H1 (cell line): ENCODE measurements around the gene ARAP3. TPM values are rescaled to one million over a fixed set of nuclear protein-coding genes. Genes with fewer than 3 reads are reported as not detected.

Experiments used
- CTCF ChIA-PET: fragments of 300-600 bp; sonication (Branson Sonifier 250); formaldehyde crosslinking; loops from one replicate; lab custom pipeline; 2021; ENCODE audit not compliant: partially characterized antibody; lab: Charles Lee
- POLR2A ChIA-PET: fragments of 300-600 bp; sonication (Branson Sonifier 250); formaldehyde crosslinking; loops from one replicate; lab custom pipeline; 2021; ENCODE audit warnings: inconsistent platforms; ENCODE audit not compliant: partially characterized antibody; lab: Charles Lee
- DNase-seq, 2 experiments: peaks; one replicate each; pipeline versions ENCODE4 v3.0.0 to v3.0.0-alpha.2; 2010 to 2022; ENCODE audit warnings: low spot score in 2 of 2, low read depth in 1 of 2, mixed read lengths in 1 of 2
- FAIRE-seq: peaks from 2 replicates; lab custom pipeline; 2011; peaks lifted over from hg19 to GRCh38; lab: Jason Lieb, UNC
- H2AFZ ChIP-seq: 2 replicates; pipeline ENCODE4 v1.8.1; 2012; ENCODE audit warnings: low read length, inconsistent platforms
- H2AK5ac ChIP-seq: 2 replicates; pipeline ENCODE4 v1.6.1; 2013; ENCODE audit warnings: low read depth, low read length
- H2BK120ac ChIP-seq: replicated peaks from 2 replicates; pipeline ENCODE3; 2013; ENCODE audit warnings: low read depth, low read length, inconsistent platforms
- H2BK12ac ChIP-seq: 2 replicates; pipeline ENCODE4 v1.6.1; 2013; ENCODE audit warnings: low read depth, low read length
- H2BK15ac ChIP-seq: 2 replicates; pipeline ENCODE4 v1.6.1; 2013; ENCODE audit warnings: low read length
- H2BK20ac ChIP-seq: 2 replicates; pipeline ENCODE4 v1.6.1; 2013; ENCODE audit warnings: low read length
- H2BK5ac ChIP-seq: 2 replicates; pipeline ENCODE4 v1.6.1; 2013; ENCODE audit warnings: low read depth, low read length
- H3K14ac ChIP-seq: 2 replicates; pipeline ENCODE4 v1.6.1; 2013; ENCODE audit warnings: inconsistent platforms; ENCODE audit not compliant: insufficient read length
- H3K18ac ChIP-seq: 2 replicates; pipeline ENCODE4 v1.6.1; 2013; ENCODE audit warnings: low read length; ENCODE audit errors: extremely low read depth
- H3K23ac ChIP-seq: 2 replicates; pipeline ENCODE4 v1.6.1; 2013; ENCODE audit warnings: inconsistent platforms; ENCODE audit not compliant: insufficient read length
- H3K23me2 ChIP-seq: 2 replicates; pipeline ENCODE4 v1.6.1; 2013; ENCODE audit warnings: low read depth, low read length
- H3K27ac ChIP-seq: 2 replicates; pipeline ENCODE4 v1.6.1; 2011; ENCODE audit warnings: low read depth, low read length, inconsistent platforms
- H3K27me3 ChIP-seq, 4 experiments: replicated peaks in 1 of 4; 1 replicate in 1 of 4; 2 replicates in 3 of 4; pipeline versions ENCODE4 v1.6.1 to v1.8.1; 2011 to 2013; ENCODE audit warnings: low read length in 3 of 4, mild to moderate bottlenecking in 3 of 4, inconsistent platforms in 2 of 4, mixed read lengths in 2 of 4, moderate library complexity in 1 of 4; ENCODE audit not compliant: control insufficient read depth in 3 of 4, insufficient read depth in 3 of 4; ENCODE audit errors: extremely low read depth in 1 of 4
- H3K36me3 ChIP-seq, 4 experiments: 2 replicates each; pipeline versions ENCODE4 v1.6.1 to v1.8.1; 2011 to 2013; ENCODE audit warnings: mild to moderate bottlenecking in 4 of 4, low read length in 3 of 4, moderate library complexity in 2 of 4, control low read depth in 1 of 4, inconsistent platforms in 1 of 4; ENCODE audit not compliant: insufficient read depth in 4 of 4, control insufficient read depth in 2 of 4
- H3K4ac ChIP-seq: replicated peaks from 2 replicates; pipeline ENCODE3; 2013; ENCODE audit warnings: low read length, low read depth, mixed read lengths, inconsistent platforms; ENCODE audit not compliant: insufficient read length
- H3K4me1 ChIP-seq, 4 experiments: replicated peaks in 1 of 4; 1 replicate in 1 of 4; 2 replicates in 3 of 4; pipeline versions ENCODE4 v1.6.1 to v1.8.1; 2011 to 2013; ENCODE audit warnings: low read length in 3 of 4, inconsistent platforms in 2 of 4, mixed read lengths in 1 of 4; ENCODE audit not compliant: insufficient read depth in 4 of 4, control insufficient read depth in 3 of 4
- H3K4me2 ChIP-seq, 2 experiments: 2 replicates each; pipeline versions ENCODE4 v1.6.1 to v1.8.1; 2011 to 2013; ENCODE audit warnings: low read depth in 2 of 2, low read length in 2 of 2, control low read depth in 1 of 2, inconsistent platforms in 1 of 2, mild to moderate bottlenecking in 1 of 2; ENCODE audit not compliant: insufficient read depth in 1 of 2
- H3K4me3 ChIP-seq, 4 experiments: fragments of 200-600, 300-600 bp in 1 of 4; sonication (generic), shearing (Covaris generic), sonication (Bioruptor Twin) in 1 of 4; 2 replicates each; pipeline versions ENCODE4 v1.5.1 to v1.8.1; 2011 to 2016; ENCODE audit warnings: low read length in 4 of 4, low read depth in 3 of 4, control low read depth in 2 of 4, inconsistent platforms in 2 of 4, mild to moderate bottlenecking in 2 of 4, mixed read lengths in 1 of 4, moderate library complexity in 1 of 4; ENCODE audit not compliant: insufficient read depth in 2 of 4; ENCODE audit errors: extremely low read depth in 1 of 4
- H3K56ac ChIP-seq: replicated peaks from 2 replicates; pipeline ENCODE3; 2013; ENCODE audit warnings: low read depth, mild to moderate bottlenecking, mixed read lengths, low read length, inconsistent platforms; ENCODE audit not compliant: insufficient read length
- H3K79me1 ChIP-seq: 2 replicates; pipeline ENCODE4 v1.6.1; 2013; ENCODE audit warnings: low read depth, low read length, control low read depth
- H3K79me2 ChIP-seq, 2 experiments: 2 replicates each; pipeline versions ENCODE4 v1.6.1 to v1.8.1; 2012 to 2013; ENCODE audit warnings: low read length in 2 of 2, mild to moderate bottlenecking in 2 of 2, inconsistent platforms in 1 of 2; ENCODE audit not compliant: insufficient read depth in 2 of 2, control insufficient read depth in 1 of 2
- H3K9ac ChIP-seq, 4 experiments: replicated peaks in 1 of 4; 1 replicate in 1 of 4; 2 replicates in 3 of 4; pipeline versions ENCODE4 v1.6.1 to v1.8.1; 2011 to 2013; ENCODE audit warnings: low read depth in 3 of 4, low read length in 3 of 4, control low read depth in 2 of 4, mild to moderate bottlenecking in 2 of 4, moderate library complexity in 2 of 4, inconsistent platforms in 1 of 4; ENCODE audit errors: extremely low read depth in 1 of 4
- H3K9me3 ChIP-seq, 2 experiments: 2 replicates each; pipeline versions ENCODE4 v1.6.1 to v1.8.1; 2012 to 2013; ENCODE audit warnings: mild to moderate bottlenecking in 2 of 2, moderate library complexity in 2 of 2, control low read depth in 1 of 2, inconsistent platforms in 1 of 2, low read depth in 1 of 2, low read length in 1 of 2, mixed read lengths in 1 of 2; ENCODE audit not compliant: insufficient read depth in 2 of 2
- H4K20me1 ChIP-seq, 2 experiments: replicated peaks in 1 of 2; 2 replicates each; pipeline versions ENCODE3 to v1.8.1; 2011 to 2013; ENCODE audit warnings: inconsistent platforms in 2 of 2, low read length in 2 of 2, mild to moderate bottlenecking in 1 of 2; ENCODE audit not compliant: insufficient read depth in 2 of 2, control insufficient read depth in 1 of 2
- H4K5ac ChIP-seq: 2 replicates; pipeline ENCODE4 v1.6.1; 2013; ENCODE audit warnings: low read length, low read depth, mixed read lengths, inconsistent platforms; ENCODE audit not compliant: insufficient read length
- H4K8ac ChIP-seq: 2 replicates; pipeline ENCODE4 v1.8.0; 2013; ENCODE audit warnings: mild to moderate bottlenecking, moderate library complexity, low read length, inconsistent platforms; ENCODE audit not compliant: insufficient read depth; ENCODE audit errors: extremely low read depth
- H4K91ac ChIP-seq: replicated peaks from 2 replicates; pipeline ENCODE3; 2013; ENCODE audit warnings: low read length, mixed read lengths, inconsistent platforms; ENCODE audit not compliant: insufficient read length
- WGBS, 2 experiments: shearing (Covaris generic) in 1 of 2; methylation state at CpG; one replicate each; pipeline versions ENCODE4 v1.1.6 to v1.1.7; 2013 to 2015; ENCODE audit warnings: low lambda C conversion rate in 2 of 2, mixed read lengths in 2 of 2, inconsistent platforms in 1 of 2, low coverage in 1 of 2, missing lambda C conversion rate in 1 of 2; ENCODE audit not compliant: insufficient replicate concordance in 2 of 2, insufficient coverage in 1 of 2, insufficient read length in 1 of 2; ENCODE audit errors: extremely low coverage in 1 of 2, missing lambda C conversion rate in 1 of 2; 5-methylcytosine and 5-hydroxymethylcytosine counted together
- polyA plus RNA-seq, 7 experiments: library from polyadenylated mRNA; depleted of rRNA in 3 of 7; stranded (reverse) in 5 of 7; unstranded in 2 of 7; fragments of >200 nt in 5 of 7; fragments of 200-250 nt in 2 of 7; gene quantifications; 1 replicate in 5 of 7; 2 replicates in 1 of 7; 4 replicates in 1 of 7; pipeline versions ENCODE4 v1.2.1 to v1.2.3, GENCODE V29; 2011 to 2013; ENCODE audit warnings: missing spikeins in 2 of 7, mixed read lengths in 2 of 7
- total RNA-seq: library from RNA; stranded (reverse); fragmentation: NEBNext Ultra II Directional; extraction: Animal tissue kit (Norgen Biotek cat#: 25700); gene quantifications from 2 replicates; pipeline ENCODE4 v1.2.1, GENCODE V29; 2021
- TF ChIP-seq, protein P1 (sequence below): IDR thresholded peaks from 2 replicates; pipeline ENCODE4 v1.6.1; 2012; ENCODE audit warnings: inconsistent platforms
- TF ChIP-seq, protein P2 (sequence below), 3 experiments: IDR thresholded peaks; 1 replicate in 2 of 3; 2 replicates in 1 of 3; pipeline versions ENCODE4 v1.5.1 to v1.6.1; 2011; ENCODE audit warnings: low read length in 3 of 3, mild to moderate bottlenecking in 3 of 3, inconsistent platforms in 2 of 3, low read depth in 1 of 3, moderate library complexity in 1 of 3; ENCODE audit not compliant: insufficient read depth in 1 of 3; ENCODE audit errors: control extremely low read depth in 1 of 3

Gene ARAP3
- total and polyA plus RNA-seq, 2 of the 8 experiments (the other 6 are each of a cell fraction or from before 2014, with no cell fraction given): 14.4 to 48.6 TPM

DNA sequence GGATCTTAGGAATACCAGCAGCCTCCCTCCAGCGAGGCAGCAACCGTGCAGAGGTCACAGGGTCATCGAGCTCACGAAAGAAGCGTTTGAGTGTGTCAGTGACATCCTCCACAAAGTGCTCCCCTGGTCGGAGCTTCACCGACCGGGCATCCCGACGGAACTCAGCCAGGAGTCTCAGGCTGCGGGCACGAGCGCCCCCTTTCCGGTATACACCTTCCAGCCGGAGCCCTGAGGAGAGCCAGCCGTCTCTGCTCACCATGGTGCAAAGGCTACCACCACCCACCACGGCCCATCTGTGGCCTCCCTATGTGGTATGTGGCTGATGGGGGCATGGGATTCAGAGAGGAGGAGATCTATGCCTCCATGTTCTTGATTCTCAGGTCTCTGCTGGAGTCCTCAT, 20.0 kb downstream of the ARAP3 start:
- H2BK20ac ChIP-seq: no peak overlapping the region
- H3K14ac ChIP-seq: no peak overlapping the region
- no peak overlapping the region for H2AFZ ChIP-seq
- no peak overlapping the region for H4K8ac ChIP-seq
- no peak overlapping the region for H2BK5ac ChIP-seq
- peaks cover 0 to 3% of the 10 kb centered on the region in 2 experiments for H4K20me1 ChIP-seq
- H2BK12ac ChIP-seq: no peak overlapping the region
- ChIA-PET POLR2A (interaction anchor here (4.3 kb wide), 1 partner anchor 10 kb away, joined by 23 read pairs; the partner anchor contains the start of gene FCHSD1), CTCF (interaction anchor here (0.6 to 4.0 kb wide), 8 partner anchors 7 to 289 kb away, joined by 3 to 25 read pairs (median 3); no protein-coding TSS in a partner anchor)
- no peak overlapping the region for H4K91ac ChIP-seq
- H2BK15ac ChIP-seq: no peak overlapping the region
- no peak overlapping the region for H3K9ac ChIP-seq
- no peak overlapping the region for H3K23ac ChIP-seq
- TF ChIP-seq, protein P1, sequence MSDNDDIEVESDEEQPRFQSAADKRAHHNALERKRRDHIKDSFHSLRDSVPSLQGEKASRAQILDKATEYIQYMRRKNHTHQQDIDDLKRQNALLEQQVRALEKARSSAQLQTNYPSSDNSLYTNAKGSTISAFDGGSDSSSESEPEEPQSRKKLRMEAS: no peak
- TF ChIP-seq, protein P2, sequence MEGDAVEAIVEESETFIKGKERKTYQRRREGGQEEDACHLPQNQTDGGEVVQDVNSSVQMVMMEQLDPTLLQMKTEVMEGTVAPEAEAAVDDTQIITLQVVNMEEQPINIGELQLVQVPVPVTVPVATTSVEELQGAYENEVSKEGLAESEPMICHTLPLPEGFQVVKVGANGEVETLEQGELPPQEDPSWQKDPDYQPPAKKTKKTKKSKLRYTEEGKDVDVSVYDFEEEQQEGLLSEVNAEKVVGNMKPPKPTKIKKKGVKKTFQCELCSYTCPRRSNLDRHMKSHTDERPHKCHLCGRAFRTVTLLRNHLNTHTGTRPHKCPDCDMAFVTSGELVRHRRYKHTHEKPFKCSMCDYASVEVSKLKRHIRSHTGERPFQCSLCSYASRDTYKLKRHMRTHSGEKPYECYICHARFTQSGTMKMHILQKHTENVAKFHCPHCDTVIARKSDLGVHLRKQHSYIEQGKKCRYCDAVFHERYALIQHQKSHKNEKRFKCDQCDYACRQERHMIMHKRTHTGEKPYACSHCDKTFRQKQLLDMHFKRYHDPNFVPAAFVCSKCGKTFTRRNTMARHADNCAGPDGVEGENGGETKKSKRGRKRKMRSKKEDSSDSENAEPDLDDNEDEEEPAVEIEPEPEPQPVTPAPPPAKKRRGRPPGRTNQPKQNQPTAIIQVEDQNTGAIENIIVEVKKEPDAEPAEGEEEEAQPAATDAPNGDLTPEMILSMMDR (IDR thresholded peaks at IDR 0.05; ENCODE audit: control extremely low read depth in 1 of 3, insufficient read depth in 1 of 3, low read depth in 1 of 3, low read length in 3 of 3): peak in 1 of 3 experiments; percentile 10; a peak in 1 of 4 replicates
- DNase-seq (no peak), FAIRE-seq (no peak)
- H3K9me3 ChIP-seq: no peaks in the 10 kb centered on the region
- no peak overlapping the region for H4K5ac ChIP-seq
- no peak overlapping the region for H2BK120ac ChIP-seq
- H3K4ac ChIP-seq: no peak overlapping the region
- no peaks in the 10 kb centered on the region for H3K23me2 ChIP-seq
- H3K36me3 ChIP-seq: peaks cover 4 to 23% (median 20%) of the 10 kb centered on the region in 4 experiments; a peak in 6 of 8 replicates
- H2AK5ac ChIP-seq: no peak overlapping the region
- no peaks in the 10 kb centered on the region for H3K79me2 ChIP-seq
- 88% methylated on average over 15 of the region's 17 CpGs; no CpG with 5 or more reads in 1 of the 2 experiments for WGBS, 2 experiments
- H3K18ac ChIP-seq: no peak overlapping the region
- no peak overlapping the region for H3K56ac ChIP-seq
- no peaks in the 10 kb centered on the region for H3K79me1 ChIP-seq
- no peaks in the 10 kb centered on the region for H3K27me3 ChIP-seq
- H3K4me2 ChIP-seq: no peak overlapping the region
- no peak overlapping the region for H3K4me3 ChIP-seq
- no peak overlapping the region for H3K27ac ChIP-seq
- no peaks in the 10 kb centered on the region; a peak in 2 of 7 replicates for H3K4me1 ChIP-seq
